HG03103 (cell line): ENCODE data around the gene KLHL12.

Source experiments
- ATAC-seq: cut with Tn5 transposase; IDR thresholded peaks from one replicate; pipeline ENCODE4 v1.9.1; 2021; ENCODE audit warnings: low read depth; ENCODE audit not compliant: unreplicated experiment

KLHL12 gene

DNA sequence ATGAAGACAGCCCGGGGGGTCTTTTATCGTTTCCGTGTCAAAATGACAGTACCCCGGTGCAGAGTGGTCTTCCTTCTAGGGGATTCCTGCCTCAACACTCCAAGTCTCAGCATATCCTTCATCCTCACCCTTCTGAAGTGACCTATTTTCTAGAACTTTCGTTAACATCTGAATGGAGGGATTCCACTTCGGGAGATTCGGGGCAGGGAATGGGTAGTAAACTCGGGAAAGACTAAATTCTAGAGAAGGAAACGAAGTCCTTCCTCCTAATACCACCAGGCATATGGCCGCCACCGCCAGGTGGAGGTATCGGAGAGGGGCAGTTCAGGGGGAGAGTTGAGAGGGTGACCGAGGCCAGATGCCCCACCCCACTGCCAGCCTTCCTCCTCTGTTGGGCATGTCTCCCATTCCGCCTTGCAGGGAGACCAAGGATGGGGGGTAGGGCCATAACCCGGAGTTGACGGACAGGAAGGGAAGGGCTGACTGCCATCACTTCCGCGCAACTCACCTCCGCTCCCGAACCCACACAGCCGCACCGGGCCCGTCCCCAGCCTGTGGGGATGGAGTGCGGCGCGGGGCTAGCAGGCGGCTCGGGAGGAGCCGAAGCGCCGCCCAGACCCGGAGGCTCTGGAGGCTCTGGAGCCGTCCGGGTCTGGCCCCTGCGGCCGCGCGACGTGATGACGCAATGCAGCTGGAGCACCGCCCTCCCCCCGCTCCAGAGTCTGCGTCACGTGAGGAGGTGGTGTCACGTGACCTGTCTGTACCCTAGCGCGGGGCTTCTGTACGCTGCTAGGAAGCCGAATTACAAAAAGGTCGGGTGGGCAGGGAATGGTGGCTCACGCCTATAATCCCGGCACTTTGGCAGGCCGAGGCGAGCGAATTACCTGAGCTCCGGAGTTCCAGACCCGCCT lies at the start of gene KLHL12:
TSS of gene KLHL12 (minus strand) at position 654 of the 911 bp plus-strand sequence. CDS start 2,072 bp downstream, outside the sequence.
- ATAC-seq: peak; percentile 89

DNA sequence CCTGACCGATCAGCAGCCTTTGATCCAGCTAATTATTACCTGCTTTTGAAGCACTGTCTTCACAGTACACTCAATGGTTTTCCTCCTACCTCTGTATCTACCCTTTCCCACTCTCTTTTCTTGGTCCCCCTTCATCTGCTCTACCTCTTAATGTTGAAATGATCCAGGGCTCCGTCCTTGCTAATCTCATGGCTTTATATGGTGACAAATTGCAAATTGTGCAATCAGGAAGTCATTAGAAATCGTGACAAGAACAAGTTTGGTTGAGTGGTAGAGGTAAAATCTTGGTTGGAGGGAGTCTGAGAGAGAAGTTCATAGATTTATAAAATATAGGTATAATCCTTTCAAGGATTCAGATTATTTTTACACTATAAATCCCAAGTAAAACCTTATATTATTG lies 49.6 kb upstream of the KLHL12 start:
- no peak for ATAC-seq

DNA sequence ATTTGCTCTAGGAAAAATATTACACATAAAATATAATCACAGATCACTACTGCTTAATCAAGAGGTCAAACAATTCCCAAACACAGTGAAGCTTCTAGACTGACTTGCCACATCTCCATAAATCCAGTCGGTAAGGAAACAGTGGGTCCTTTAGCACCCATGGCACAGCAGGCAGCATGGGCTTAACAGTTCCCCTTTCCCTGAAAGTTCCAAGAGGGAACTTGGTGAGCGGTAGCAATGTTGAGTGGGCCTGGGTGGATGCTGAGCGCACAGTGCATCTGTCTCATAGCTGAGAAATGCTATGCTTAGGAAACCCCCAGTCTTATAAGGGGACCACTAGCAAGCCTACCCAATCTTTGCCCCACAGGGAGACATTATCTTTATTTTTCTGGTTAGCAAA lies 47.8 kb upstream of the KLHL12 start:
- no peak for ATAC-seq

DNA sequence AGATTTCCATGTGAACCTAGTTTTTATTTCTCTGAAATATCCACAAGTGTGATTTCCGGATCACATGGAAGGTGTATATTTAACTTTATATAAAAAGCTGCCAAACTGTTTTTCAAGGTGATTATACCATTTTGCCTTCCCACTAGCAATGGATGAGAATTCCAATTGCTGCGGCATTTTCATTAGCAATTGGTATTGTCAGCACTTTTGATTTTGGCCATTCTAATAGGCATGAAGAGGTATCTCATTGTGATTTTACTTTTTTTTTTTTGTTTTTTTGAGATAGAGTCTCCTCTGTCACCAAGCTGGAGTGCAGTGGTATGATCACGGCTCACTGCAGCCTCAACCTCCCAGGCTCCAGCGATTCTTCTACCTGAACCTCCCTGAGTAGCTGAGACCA lies 45.0 kb upstream of the KLHL12 start:
- no peak for ATAC-seq

- peak; percentile 60 for ATAC-seq
Observed at GRCh38 chr1:202968895-202969295, 41.9 kb upstream of the KLHL12 start.

DNA sequence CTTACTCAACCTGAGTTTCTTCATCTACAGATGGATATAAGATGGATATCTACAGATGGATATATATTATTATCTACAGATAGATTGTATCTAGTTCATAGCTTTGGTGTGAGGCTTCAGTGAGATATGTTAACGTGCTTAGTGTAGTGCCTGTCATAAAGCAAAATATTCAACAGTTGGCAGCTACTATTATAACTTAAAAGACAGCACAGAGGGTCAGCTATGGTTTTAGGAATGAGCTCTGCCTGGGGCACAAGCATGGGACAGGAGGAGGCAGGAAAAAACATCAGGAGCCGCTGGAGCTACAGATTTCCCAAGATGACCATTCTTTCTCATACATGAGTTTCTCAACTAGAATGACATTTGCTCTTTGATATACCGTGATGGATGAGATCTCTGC lies 41.3 kb upstream of the KLHL12 start:
- no peak for ATAC-seq

DNA sequence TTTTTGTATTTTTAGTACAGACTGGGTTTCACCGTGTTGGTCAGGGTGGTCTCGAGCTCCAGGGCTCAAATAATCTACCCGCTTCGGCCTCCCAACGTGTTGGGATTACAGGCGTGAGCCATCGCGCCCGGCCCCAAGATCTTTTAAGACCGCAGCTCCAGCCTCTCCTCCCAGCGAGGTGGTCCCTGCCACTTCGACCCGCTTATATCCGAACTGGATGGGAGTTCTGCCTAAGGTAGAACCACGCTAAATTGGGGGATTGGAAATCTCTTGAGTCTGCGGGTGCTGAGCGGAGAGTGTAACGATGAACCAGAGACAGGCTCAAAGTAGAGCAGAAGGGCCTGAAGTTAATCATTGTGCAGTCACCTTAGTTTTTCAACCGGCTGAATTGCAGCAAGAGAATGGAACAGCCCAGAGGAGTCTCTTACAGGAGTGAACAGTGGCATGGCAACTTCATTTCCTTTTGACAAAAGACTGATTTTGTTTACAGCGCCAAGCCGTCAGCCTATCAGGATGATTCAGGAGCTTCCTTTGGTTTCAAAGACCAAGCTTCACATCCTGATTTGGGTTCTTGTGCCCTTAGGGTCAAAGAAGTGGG lies 40.7 kb upstream of the KLHL12 start:
- no peak for ATAC-seq

- ATAC-seq: no peak
Observed at GRCh38 chr1:202966006-202966898, 39.2 kb upstream of the KLHL12 start.

DNA sequence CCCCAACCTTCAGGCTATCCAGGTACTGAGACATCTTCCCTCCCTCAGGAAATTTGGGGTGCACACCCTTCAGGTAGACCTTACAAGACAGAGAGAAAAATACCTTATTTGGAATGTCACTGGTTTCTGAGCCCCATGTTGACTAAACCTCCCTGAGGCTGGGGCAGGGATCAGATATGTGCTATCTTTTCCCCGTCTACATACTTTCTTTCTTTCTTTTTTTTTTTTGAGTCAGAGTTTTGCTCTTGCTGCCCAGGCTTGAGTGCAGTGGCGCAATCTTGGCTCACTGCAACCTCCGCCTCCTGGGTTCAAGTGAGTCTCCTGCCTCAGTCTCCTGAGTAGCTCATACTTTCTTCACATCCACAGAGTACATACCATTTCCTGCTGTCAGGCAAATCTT lies 38.4 kb upstream of the KLHL12 start:
- ATAC-seq: no peak

DNA sequence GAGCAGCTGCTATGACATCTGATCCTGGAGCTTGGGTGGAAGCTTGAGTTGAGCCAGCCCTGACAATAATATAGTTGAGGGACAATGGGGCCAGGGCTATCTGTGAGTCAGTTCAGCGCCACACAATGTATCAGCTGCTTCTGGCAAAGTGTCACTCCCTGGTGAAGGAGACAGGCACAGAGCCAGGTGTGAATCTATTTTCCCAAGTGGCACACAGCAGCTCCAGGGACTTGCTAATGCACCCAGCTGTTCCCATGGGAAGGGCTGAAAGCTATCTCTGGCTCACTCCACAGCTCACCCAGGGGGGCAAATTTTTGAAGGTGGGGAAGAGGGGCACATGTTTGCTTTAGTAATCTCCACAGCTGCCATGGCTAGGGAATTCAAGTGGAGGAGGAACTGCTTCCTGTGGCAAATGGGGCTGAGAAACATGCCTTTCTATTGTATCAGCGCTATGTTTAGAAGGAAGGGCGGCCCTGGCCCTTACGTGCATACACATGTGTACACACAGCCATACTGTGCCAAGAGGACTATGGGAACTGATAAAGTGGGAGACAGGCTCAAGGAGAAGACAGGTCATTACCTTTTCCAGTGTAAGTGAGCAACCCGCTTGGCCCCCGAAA lies 37.9 kb upstream of the KLHL12 start:
- ATAC-seq: no peak

GRCh38 chr1:202961220-202961880 lies 34.3 kb upstream of the KLHL12 start:
- no peak for ATAC-seq

GRCh38 chr1:202959276-202959620 lies 32.2 kb upstream of the KLHL12 start:
- ATAC-seq: no peak

GRCh38 chr1:202958544-202959275 lies 31.7 kb upstream of the KLHL12 start:
- no peak for ATAC-seq

DNA sequence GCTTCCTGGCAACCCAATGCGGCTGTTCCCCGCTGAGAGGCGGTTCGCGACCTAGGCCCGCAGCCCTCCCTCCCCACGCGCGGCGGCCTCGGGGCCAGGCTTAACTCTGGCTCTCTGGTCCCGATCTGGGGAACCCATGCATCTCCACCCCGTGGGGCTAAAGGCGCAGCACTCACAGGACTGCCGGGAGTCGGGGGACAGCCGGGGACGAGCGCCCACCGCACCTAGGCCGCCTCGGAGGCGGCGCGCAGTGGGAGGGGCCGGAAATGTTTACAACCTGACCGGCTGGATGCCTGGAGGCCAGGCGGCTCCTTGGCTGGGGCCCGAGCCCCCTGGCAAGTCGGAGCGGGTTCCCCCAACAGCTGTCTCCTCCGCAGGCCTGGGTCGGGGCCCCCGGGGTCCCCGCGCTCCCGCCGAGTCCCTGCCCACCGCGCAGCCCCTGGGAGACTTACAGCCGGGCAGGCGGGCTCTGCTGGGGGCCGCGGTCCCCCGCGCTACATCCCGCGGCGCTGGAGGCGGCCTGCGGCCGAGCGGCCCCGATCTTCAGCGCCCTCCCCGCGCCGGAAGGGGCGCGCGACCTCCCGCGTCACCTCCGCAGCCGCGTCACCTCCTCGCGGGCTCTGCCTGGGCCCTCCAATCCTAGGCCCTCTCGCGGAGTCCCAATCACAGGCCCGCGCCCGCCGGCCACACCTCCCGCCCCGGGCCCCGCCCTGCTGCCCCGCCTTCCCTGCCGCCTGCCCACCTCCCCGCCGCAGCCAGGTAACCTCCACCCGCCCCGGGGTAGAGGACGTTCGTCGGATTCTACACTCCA lies 30.9 kb upstream of the KLHL12 start, which contains the start of gene ADIPOR1:
TSS of gene ADIPOR1 (minus strand) at position 580 of the 811 bp plus-strand sequence. CDS start 7,242 bp downstream, outside the sequence.
- peak; percentile 98 for ATAC-seq

DNA sequence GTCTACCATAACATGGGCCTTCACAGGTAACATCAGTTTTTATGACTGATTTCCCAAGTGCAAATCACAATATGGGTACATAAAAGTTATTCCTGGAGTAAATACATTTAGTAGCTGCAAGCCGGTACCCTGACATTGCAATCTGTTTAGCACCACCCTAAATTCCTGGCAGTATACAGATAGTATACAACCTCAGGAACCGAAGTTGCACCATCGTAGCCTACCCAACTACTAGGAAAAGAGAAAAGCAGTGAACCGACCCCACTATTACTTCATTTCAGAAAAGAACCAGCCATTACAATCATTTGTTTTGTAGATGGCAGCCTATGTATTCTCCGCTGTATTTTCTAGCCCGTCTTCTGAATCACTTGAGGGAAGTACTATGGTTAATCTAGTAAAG lies 29.9 kb upstream of the KLHL12 start:
- no peak for ATAC-seq

- no peak for ATAC-seq
Observed at GRCh38 chr1:202954057-202954745, 27.2 kb upstream of the KLHL12 start.

DNA sequence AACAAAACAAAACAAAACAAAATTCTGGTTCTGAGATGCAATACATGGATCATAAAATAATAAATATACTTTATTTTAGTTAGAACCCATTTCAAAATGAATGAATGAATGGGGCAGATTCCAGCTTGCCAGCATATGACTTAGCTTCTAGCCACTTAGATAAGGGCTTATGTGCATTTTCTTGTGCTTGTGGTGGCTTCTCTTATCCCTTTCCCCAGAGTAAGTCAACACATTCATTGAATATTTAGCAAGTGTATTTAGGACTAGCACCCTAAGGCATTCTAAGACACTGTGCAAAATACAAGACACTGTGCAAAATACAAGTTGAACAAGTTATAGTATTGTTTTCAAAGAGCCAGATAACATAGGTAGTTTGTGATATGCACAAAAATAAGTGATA lies 26.4 kb upstream of the KLHL12 start:
- ATAC-seq: no peak

GRCh38 chr1:202952818-202953217 lies 25.8 kb upstream of the KLHL12 start:
- ATAC-seq: no peak
